GM21515 (cell line): Measurements from ENCODE around the gene PIK3C2B.
A peak's percentile ranks its signal among the peaks of the same experiment; 100 is the strongest.
"Not testable (repeated sequence)": the region's sequence is repeated elsewhere in the genome, so short reads cannot be mapped to it uniquely, and the experiment has no call there.

Experiments
- ATAC-seq: cut with Tn5 transposase; IDR thresholded peaks from one replicate; pipeline ENCODE4 v1.9.1; 2021; ENCODE audit not compliant: unreplicated experiment

Gene PIK3C2B, protein sequence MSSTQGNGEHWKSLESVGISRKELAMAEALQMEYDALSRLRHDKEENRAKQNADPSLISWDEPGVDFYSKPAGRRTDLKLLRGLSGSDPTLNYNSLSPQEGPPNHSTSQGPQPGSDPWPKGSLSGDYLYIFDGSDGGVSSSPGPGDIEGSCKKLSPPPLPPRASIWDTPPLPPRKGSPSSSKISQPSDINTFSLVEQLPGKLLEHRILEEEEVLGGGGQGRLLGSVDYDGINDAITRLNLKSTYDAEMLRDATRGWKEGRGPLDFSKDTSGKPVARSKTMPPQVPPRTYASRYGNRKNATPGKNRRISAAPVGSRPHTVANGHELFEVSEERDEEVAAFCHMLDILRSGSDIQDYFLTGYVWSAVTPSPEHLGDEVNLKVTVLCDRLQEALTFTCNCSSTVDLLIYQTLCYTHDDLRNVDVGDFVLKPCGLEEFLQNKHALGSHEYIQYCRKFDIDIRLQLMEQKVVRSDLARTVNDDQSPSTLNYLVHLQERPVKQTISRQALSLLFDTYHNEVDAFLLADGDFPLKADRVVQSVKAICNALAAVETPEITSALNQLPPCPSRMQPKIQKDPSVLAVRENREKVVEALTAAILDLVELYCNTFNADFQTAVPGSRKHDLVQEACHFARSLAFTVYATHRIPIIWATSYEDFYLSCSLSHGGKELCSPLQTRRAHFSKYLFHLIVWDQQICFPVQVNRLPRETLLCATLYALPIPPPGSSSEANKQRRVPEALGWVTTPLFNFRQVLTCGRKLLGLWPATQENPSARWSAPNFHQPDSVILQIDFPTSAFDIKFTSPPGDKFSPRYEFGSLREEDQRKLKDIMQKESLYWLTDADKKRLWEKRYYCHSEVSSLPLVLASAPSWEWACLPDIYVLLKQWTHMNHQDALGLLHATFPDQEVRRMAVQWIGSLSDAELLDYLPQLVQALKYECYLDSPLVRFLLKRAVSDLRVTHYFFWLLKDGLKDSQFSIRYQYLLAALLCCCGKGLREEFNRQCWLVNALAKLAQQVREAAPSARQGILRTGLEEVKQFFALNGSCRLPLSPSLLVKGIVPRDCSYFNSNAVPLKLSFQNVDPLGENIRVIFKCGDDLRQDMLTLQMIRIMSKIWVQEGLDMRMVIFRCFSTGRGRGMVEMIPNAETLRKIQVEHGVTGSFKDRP (N-terminal part only)

DNA sequence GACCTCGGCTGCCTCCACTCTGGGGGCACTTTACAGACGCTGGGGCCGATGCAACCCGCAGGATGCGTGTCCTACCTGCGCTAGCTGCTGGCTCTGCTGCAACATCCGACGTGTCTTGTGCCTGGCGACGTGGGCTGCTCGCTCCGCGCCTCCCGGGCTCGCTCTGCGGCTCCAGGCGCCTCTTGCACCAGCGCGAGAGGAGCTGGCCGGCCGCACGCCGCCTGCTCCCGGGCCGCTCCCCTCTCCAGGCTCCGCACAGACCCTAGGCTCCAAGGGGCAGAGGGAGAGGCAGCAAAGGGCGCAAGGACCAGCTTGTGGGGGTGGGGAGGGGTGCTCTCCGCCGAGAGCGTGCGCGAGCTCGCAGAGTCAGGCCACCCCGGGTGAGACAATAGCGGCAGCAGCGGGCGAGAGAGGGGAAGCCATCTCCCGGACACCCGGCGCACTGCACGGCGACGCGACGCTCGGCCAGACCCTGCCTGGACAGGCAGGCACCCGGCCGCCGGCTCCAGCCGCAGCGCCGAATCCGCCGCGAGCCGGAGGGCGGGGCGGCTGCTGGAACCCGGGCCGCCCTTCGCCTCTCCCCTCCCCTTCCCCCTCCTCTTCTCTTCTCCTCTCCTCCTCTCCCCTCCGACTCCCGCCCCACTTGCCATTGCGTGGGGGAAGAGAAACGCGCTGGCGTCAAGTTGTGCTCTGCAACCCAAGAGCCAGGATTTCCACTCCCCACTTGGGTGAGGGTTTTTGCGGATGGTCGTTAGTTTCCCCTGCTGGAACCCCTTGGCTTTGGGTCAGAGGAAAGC lies at the start of gene PIK3C2B:
PIK3C2B (minus strand) TSS at position 525 of the 797 bp plus-strand sequence. CDS start 25,003 bp downstream, outside the sequence.
- peak; percentile 75 for ATAC-seq

DNA sequence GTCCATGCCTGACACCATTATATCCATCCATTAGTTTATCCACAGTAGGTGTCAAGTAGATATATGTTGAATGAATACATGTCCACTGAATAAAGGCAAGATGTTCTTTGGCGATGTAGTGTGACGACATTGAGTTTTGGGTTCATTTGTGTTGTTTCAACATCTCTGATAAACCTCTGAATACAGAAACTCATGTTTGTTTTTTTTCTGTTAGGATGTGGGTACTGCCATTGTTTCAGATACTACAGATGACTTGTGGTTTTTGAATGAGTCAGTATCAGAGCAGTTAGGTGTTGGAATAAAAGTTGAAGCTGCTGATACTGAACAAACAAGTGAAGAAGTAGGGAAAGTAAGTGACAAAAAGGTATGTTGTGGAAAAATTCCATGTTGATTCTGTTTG lies 49.7 kb upstream of the PIK3C2B start:
- ATAC-seq, result no peak

DNA sequence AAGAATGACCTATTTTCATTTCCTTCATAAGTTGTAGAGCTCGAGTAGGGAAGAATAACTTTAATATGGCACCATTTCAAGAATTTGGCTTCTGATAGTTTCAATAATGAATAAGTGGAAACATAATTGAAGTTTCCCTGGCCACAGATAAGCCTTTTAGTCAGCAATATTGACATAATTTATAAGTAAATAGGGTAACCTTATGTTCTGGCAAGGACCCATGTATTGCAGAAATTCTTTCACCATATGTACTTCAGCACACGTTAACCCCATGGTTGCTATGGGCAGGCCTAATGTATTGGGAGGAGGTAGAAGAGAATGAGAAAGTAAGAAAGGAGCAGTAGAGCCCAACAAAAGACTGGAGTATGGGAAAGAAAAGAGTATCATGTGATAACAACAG lies 47.0 kb upstream of the PIK3C2B start:
- ATAC-seq, result no peak

DNA sequence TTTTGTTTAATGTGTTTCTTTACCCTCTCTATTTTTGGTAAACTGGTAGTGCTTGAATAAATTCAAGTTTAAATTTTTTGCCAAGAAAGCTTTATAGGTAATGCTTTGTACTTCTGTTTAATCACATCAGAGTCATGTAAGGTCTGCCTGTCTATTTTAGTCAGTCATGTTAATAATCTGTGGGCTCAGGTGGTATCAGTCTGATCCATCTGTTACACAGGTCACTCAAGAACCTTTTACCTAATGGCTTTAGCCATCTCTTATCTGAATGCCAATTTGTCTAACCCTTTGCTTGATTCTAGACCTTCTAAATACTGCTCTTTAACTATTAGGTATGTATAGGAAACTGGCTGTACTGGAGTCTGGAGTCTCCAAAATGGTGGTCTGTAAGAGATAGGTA lies 38.2 kb upstream of the PIK3C2B start:
- ATAC-seq, result no peak

DNA sequence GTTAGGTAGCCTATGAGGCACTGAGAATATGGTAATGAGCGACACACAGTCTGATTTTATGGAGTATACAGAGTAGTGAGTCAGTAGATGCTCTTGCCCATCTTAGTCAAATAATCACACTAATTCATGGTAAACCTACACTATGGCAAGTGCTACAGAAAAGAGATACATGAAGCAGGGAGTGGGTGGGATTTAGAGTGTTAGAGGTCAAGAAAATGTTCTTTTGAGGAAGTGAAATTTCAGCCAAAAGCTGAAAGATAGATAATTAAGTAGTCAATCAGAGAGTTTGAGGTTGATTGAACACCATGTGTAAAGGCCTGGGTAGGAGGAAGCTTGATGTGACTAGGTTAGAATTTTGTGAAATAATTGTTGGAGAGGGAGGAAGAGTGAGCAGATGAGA lies 36.3 kb upstream of the PIK3C2B start:
- peak; percentile 75 for ATAC-seq

DNA sequence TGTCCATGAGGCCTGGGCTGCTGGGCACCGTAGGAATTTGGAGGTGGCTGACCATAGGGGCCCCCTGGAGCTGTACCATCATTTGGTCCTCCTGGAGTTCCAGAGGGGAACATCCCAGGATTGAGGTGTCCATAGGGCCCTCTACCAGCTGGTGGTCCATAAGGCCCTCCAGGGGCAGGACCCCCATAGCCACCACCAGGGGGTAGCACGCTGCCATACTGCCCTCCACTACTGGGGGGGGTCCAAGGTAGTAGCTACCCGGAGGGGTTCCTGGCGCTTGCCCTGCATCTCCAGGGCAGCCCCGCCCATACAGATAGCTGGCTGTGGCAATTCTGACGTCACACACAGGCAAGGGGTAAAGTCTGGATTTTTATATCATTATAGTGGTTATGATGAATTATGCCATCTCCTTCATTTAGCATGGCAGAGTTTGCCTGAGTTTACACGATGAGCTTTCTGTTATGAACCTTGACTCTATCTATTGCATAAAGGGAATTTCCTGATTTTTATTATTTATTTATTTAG lies 34.8 kb upstream of the PIK3C2B start:
- no peak for ATAC-seq

DNA sequence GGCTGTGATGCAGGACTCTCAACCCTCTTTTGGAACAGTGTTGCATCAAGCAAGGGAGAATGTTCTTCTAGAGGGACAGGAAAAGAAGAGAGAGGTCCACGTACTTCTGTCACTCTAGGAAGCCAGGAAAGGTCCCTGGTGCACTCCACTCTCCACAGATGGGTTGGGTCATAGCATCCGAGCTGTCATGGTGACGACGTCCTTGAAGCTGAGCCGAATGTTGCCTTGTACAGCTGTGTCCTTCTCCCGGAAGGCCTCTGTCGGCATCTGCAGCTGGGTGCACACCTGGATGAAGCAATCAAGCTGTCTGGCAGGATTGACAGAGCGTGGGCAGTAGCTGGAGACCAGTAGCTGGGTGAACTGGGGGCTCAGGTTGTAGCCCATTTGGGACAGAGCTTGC lies 34.1 kb upstream of the PIK3C2B start:
- ATAC-seq, result no peak

DNA sequence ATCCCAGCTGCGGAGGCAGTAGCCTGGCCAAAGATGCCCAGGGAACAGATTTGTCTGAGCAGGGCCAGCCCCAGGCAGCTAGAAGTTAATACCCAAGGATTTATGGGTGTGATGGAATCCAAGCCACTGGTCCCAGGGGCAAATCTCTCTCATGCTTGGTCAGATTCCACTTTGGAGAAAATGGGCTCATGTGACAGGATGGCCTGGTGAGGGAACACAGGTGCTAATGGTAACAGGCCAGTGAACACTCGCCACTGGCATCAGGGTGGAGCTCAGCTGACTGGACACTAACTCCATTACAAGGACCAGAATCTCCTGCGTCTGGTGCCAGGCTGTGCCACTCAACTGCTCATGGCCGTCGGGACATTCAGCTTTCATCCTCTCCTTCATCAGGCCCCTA lies 33.6 kb upstream of the PIK3C2B start:
- ATAC-seq, result no peak

DNA sequence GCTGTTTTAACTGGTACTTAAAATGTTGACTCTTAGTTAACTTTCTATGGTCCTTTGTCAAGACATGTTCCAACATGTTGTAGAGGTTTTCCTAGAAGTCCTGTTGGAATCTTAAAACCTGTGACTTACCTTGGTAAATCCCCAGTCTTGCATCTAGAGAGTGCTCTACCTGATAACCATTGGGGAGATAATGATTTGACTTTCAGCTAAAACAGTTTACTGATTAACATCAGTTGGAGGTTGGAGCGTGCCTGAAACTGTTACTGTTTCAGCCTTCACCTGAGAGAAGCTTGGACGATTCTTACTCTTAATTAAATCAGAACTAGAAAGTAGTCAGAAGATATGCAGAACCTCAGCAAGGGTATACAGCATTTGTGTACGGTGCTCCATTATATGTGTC lies 30.4 kb upstream of the PIK3C2B start:
- ATAC-seq, result no peak

DNA sequence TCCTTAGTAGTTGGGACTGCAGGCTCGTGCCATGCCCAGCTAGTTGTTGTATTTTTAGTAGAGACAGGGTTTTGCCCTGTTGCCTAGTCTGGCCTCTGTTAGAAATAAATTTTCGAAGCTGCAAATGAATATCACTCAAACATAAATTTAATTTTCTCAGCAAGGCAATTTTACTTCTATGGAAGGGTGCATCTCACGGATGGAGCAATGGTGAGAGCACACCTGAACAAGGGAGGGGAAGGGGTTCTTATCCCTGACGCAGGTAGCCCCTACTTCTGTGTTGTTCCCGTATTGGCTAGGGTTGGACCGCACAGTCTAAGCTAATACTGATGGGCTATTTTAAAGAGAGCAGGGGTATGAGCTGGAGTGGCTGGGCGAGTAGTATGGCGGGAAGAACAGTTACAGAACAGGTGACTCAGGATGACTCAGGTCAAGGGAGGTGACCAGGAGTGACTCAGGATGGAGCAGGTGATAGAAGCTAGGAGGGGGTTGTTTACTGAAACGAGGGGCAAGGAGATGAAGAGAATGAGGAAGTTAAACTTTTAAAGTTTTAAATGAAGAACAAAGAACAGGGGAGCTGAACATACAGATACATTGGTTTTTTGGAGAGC lies 29.1 kb upstream of the PIK3C2B start:
- ATAC-seq, result no peak

DNA sequence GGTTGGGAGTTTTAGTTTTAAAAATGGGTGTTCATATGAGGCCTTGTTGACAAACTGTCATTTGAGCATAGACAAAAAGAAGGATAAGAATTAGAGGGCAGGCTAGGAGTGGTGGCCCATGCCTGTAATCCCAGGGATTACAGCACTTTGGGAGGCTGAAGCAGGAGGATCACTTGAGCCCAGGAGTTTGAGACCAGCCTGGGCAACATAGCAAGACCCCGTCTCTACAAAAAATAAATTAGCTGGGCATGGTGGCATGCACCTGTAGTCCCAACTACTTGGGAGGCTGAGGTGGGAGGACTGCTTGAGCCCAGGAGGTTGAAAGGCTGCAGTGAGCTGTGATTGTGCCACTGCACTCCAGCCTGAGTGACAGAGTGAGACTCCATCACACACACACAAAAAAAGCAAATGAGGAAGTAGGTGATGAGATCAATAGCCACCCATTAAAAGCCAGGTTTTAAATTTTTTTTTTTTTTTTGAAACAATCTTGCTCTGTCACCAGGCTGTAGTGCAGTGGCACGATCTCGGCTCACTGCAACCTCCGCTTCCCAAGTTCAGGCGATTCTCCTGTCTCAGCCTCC lies 27.4 kb upstream of the PIK3C2B start:
- ATAC-seq, result not testable (repeated sequence)

DNA sequence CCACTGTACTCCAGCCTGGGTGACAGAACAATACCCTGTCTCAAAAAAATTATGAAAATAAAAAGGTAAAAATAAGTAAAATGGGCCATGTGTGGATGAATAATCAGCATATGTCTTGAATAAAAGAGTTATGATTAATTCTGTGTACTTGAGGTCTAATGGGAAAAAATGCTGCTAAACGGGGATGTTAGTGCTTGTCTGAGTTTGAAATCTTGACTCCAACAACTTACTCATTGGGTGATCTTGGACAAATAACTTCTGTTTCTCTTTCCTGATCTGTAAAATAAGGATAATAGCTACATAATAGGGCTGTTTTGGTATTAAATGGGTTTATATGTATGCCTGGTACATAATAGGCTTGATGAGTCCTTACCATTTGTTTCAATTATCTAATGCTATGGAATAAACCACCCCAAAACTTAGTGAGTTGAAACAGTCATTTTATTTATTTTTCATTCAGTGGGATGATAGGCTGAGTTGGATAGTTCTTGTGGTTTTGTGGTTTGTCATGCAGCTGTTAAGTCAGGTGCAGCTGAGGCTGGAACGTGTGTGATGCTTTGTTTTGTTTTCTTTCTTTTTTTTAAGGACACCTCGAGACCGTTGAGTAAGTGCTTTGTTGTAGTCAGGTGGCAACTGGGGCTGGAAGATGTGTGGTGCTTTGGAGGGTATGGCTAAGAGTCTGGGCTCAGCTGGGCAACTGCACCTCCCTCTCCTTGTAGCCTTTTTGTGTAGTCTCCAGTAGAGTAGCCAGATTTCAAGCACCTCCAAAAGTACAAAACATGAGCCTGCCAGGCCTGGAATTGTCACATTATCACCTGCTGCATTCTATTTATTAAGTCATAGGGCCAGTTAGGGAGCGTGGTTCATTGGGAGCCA lies 26.5 kb upstream of the PIK3C2B start:
- ATAC-seq, result peak; percentile 53

DNA sequence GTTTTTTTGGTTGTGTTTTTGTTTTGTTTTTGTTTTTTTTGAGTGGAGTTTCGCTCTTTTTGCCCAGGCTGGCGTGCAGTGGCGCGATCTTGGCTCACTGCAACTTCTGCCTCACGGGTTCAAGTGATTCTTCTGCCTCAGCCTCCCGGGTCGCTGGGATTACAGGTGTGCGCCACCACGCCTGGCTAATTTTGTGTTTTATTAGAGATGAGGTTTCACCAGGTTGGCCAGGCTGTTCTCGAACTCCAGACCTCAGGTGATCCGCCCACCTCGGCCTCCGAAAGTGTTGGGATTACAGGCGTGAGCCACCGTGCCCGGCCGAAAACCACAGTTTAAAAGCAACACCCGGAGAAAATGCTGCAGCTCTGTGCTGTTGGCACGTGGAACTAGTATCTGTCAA lies 22.8 kb upstream of the PIK3C2B start:
- ATAC-seq, result not testable (repeated sequence)

DNA sequence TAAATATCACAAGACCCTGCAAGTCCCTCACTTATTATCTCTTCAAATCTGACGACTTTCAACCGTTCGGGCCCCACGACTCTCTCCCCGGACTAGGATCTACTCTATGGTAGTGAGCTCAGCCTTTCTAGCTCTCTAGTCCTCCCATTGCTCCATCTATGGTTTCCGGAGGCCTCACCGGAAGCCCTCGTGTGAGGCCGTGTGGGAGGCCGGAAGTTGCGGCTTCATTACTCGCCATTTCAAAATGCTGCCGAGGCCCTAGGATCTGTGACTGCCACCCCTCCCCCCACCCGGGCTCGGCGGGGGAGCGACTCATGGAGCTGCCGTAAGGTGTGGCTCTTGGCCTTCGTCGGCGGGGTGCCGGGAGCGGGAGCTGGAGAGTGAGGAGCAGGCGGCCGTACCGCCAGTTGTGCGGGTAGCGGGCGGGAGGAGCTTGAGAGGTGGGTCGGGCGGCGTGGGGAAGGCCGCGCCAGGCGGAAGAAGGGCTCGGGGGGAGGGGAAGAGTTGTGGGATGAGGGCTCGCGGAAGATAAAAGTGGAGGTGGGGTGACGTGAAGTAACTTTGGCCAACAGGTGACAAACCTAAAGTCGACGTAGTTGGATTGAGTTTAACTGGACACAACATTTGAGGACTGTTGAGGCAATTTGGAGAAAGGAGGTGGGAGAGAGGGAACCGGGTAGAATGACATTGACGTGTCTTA lies 21.7 kb upstream of the PIK3C2B start, which contains the start of gene MDM4:
MDM4 (plus strand) TSS at position 227 of the 700 bp plus-strand sequence. CDS start 9,113 bp downstream, outside the sequence.
- peak; percentile 76 for ATAC-seq

DNA sequence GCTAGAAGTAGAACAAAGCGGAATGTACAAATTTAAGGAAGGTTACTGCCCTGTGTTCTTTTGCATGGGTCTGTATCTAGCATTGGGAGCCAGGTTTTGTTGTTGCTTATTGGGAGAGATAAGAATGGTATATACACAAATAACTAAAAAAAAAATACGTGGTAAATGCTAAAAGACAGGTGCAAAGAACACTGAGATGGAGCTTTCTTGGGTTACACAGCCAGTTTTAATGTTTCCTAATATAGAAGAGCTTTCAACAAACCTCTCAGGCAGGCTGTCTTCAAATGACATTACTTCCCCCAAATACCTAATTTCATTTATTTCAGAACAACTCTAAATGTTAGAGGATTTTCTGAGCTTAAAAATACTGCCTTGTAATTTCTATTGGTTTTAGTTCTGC lies 20.2 kb upstream of the PIK3C2B start:
- no peak for ATAC-seq

DNA sequence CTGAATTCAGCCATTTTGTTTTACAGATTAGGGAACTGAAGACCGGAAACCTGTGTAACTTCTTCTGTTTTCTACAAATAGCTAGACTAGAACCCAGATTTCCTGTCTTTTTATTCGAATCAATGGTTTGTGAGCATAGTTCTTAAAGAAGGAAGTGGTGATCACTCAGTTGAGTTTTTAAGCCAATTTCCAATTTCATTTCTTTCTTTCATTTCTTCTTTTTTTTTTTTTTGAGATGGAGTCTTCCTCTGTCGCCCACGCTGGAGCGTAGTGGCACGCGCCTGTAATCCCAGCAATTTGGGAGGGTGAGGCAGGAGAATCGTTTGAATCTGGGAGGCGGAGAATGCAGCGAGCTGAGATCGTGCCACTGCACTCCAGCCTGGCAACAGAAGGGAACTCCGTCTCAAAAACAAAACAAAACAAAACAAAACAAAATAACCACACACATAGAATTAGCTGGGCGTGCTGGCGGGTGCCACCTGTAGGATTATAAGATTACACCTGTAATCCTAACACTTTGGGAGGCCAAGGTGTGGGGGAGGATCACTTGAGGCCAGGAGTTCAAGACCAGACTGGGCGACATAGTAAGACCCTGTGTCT lies 18.6 kb upstream of the PIK3C2B start:
- ATAC-seq, result peak; percentile 45

DNA sequence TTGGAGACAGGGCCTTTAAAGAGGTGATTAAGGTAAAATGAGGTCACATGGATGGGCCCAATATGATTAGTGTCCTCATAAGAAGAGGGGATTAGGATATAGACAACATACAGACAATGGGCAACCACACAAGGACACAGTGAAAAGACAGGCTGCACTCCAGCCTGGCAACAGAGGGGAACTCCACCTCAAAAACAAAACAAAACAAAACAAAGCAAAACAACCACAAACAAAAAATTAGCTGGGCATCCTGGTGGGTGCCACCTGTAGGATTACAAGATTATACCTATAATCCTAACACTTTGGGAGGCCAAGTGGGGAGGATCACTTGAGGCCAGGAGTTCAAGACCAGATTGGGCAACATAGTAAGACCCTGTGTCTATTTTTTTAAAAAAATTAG lies 16.8 kb upstream of the PIK3C2B start:
- no peak for ATAC-seq
